ENCODE results near the gene OSBPL2. TPM values are rescaled to one million over a fixed set of nuclear protein-coding genes. Genes with fewer than 3 reads are reported as not detected.
A peak's percentile ranks its signal among the peaks of the same experiment; 100 is the strongest.

OSBPL2 gene
- total RNA-seq, 1 experiment from 2014 or later = 41.4 TPM

DNA sequence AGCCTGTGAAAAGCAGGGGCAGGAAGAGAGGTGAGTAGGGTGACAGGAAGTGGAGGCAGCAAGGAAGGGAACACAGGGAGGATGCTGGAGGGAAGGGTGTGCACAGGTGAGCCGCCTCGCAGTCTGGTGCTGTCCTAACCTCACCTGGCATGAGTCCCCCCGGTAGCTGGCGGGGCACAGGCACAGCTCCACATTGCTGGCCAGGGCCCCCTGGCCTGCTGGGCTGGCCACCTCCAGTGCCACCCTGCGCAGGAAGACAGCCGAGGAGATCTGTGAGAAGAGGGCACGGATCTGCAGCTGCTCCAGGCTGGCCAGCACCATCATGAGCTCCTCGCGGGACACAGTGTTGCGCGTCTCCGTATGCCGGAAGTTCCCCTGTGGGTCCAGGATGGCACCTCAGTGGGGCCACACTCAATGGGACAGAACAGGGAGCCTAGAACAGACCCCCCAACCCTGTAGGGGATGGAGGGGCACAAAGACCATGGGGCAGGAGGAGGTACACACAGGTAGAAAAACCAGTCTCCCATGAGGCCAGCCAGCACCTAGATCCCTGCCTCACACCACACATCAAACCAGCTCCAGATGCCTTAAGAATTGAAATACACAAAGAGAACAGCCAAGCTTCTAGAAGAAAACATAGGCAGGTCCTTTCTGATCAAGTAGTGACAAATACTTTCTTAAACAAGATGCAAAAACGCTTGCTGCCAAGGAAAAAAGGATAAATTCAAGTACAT is 87.0 kb downstream of the OSBPL2 start:
- no peak for ATAC-seq
- Histone ChIP-seq H3K4me1 (ENCODE audit: control insufficient read depth, insufficient read depth, low read length) (peaks cover 4% of the 10 kb centered on the region; the same call in 1 of the 2 replicates), H3K27me3 (ENCODE audit: control insufficient read depth, insufficient read depth, low read length) (no peaks in the 10 kb centered on the region), H3K9me3 (ENCODE audit: control insufficient read depth, insufficient read depth, low read depth, low read length) (no peaks in the 10 kb centered on the region), H3K36me3 (ENCODE audit: control insufficient read depth, insufficient read depth, low read length) (peaks cover 8% of the 10 kb centered on the region), H3K27ac (ENCODE audit: low read length) (no peak overlapping the region), H3K4me3 (ENCODE audit: low read depth in 2 of 2, low read length in 2 of 2) (no peak overlapping the region)
- in situ Hi-C loops (cut with HindIII; ENCODE audit: low pct_unique_long_range_greater_than_20kb, low sequenced_read_pairs) = no loop called here
- CTCF ChIA-PET = no interaction called here
- intact Hi-C loops (cut with micrococcal nuclease; ENCODE audit: unreplicated experiment) = no loop called here
- no peak for TF ChIP-seq TCF7L2 (IDR thresholded peaks at IDR 0.05; ENCODE audit: low read depth, low read length)
- TF ChIP-seq, protein P1, sequence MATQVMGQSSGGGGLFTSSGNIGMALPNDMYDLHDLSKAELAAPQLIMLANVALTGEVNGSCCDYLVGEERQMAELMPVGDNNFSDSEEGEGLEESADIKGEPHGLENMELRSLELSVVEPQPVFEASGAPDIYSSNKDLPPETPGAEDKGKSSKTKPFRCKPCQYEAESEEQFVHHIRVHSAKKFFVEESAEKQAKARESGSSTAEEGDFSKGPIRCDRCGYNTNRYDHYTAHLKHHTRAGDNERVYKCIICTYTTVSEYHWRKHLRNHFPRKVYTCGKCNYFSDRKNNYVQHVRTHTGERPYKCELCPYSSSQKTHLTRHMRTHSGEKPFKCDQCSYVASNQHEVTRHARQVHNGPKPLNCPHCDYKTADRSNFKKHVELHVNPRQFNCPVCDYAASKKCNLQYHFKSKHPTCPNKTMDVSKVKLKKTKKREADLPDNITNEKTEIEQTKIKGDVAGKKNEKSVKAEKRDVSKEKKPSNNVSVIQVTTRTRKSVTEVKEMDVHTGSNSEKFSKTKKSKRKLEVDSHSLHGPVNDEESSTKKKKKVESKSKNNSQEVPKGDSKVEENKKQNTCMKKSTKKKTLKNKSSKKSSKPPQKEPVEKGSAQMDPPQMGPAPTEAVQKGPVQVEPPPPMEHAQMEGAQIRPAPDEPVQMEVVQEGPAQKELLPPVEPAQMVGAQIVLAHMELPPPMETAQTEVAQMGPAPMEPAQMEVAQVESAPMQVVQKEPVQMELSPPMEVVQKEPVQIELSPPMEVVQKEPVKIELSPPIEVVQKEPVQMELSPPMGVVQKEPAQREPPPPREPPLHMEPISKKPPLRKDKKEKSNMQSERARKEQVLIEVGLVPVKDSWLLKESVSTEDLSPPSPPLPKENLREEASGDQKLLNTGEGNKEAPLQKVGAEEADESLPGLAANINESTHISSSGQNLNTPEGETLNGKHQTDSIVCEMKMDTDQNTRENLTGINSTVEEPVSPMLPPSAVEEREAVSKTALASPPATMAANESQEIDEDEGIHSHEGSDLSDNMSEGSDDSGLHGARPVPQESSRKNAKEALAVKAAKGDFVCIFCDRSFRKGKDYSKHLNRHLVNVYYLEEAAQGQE (IDR thresholded peaks at IDR 0.05; ENCODE audit: insufficient read depth in 1 of 2, low read depth in 2 of 2, low read length in 1 of 2) = no peak
- TF ChIP-seq, protein P2, sequence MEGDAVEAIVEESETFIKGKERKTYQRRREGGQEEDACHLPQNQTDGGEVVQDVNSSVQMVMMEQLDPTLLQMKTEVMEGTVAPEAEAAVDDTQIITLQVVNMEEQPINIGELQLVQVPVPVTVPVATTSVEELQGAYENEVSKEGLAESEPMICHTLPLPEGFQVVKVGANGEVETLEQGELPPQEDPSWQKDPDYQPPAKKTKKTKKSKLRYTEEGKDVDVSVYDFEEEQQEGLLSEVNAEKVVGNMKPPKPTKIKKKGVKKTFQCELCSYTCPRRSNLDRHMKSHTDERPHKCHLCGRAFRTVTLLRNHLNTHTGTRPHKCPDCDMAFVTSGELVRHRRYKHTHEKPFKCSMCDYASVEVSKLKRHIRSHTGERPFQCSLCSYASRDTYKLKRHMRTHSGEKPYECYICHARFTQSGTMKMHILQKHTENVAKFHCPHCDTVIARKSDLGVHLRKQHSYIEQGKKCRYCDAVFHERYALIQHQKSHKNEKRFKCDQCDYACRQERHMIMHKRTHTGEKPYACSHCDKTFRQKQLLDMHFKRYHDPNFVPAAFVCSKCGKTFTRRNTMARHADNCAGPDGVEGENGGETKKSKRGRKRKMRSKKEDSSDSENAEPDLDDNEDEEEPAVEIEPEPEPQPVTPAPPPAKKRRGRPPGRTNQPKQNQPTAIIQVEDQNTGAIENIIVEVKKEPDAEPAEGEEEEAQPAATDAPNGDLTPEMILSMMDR (IDR thresholded peaks at IDR 0.05) = no peak
- no peak for TF ChIP-seq POLR2AphosphoS5 (IDR thresholded peaks at IDR 0.05; ENCODE audit: low read depth, low read length)
- no peak for TF ChIP-seq SIN3A (IDR thresholded peaks at IDR 0.05; ENCODE audit: borderline replicate concordance, insufficient read depth, low read depth, low read length)
- no peak for DNase-seq (ENCODE audit: low read depth, low spot score)
- POLR2A ChIA-PET = no interaction called here
- no TSS peak for BruUV-seq (replicated peaks)

DNA sequence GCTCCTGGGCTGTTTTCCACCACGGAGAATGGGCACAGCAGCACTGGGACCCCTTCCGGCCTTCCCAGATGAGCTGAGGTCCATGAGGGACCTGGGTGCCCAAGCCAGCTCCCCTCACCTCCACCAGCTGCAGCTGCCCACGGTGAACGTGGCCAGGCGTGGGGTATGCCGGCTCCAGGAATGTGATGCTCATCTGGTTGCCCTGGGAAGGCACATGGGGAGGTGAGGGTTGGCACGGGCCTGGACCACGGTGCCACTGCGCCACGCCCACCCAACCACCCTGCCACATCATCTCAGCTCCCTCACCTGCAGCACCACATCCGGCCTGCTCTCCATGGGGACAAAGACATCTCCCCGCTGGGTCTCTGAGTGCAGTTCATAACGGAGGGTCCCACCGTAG is 88.2 kb downstream of the OSBPL2 start:
- TF ChIP-seq, protein P1 (IDR thresholded peaks at IDR 0.05; ENCODE audit: insufficient read depth in 1 of 2, low read depth in 2 of 2, low read length in 1 of 2) = no peak
- peak; percentile 25; the same call in 1 of the 2 replicates for TF ChIP-seq POLR2AphosphoS5 (IDR thresholded peaks at IDR 0.05; ENCODE audit: low read depth, low read length)
- ChIA-PET POLR2A (no interaction called here), CTCF (no interaction called here)
- H3K4me3 ChIP-seq (ENCODE audit: low read depth in 2 of 2, low read length in 2 of 2) = no peak overlapping the region
- no peak overlapping the region for H3K27ac ChIP-seq (ENCODE audit: low read length)
- peaks cover 4% of the 10 kb centered on the region; the same call in 1 of the 2 replicates for H3K4me1 ChIP-seq (ENCODE audit: control insufficient read depth, insufficient read depth, low read length)
- ATAC-seq (no peak), DNase-seq (ENCODE audit: low read depth, low spot score) (no peak)
- H3K36me3 ChIP-seq (ENCODE audit: control insufficient read depth, insufficient read depth, low read length) = peaks cover 8% of the 10 kb centered on the region
- intact Hi-C loops (cut with micrococcal nuclease; ENCODE audit: unreplicated experiment) = no loop called here
- no peaks in the 10 kb centered on the region for H3K9me3 ChIP-seq (ENCODE audit: control insufficient read depth, insufficient read depth, low read depth, low read length)
- in situ Hi-C loops (cut with HindIII; ENCODE audit: low pct_unique_long_range_greater_than_20kb, low sequenced_read_pairs) = no loop called here
- no peaks in the 10 kb centered on the region for H3K27me3 ChIP-seq (ENCODE audit: control insufficient read depth, insufficient read depth, low read length)
- BruUV-seq (replicated peaks) = no TSS peak
